Measurements from ENCODE around the gene SRGAP3.

Gene SRGAP3

GRCh38 chr3:9178697-9179096 lies 70.7 kb downstream of the SRGAP3 start:
- no peaks in the 10 kb centered on the region for H3K9me3 ChIP-seq (ENCODE audit: low read length)
- H4K20me1 ChIP-seq (ENCODE audit: insufficient read depth, low read length) = no peaks in the 10 kb centered on the region
- H3K27me3 ChIP-seq (ENCODE audit: insufficient read depth, low read length) = no peaks in the 10 kb centered on the region
- no peak overlapping the region for H3K9ac ChIP-seq (ENCODE audit: low read length)
- no peak overlapping the region for H2AFZ ChIP-seq (ENCODE audit: low read length)
- no peak overlapping the region for H3K27ac ChIP-seq (ENCODE audit: low read depth, low read length, poor library complexity, severe bottlenecking)
- no peaks in the 10 kb centered on the region for H3F3A ChIP-seq (ENCODE audit: insufficient read depth, low read length)
- H3K4me3 ChIP-seq (ENCODE audit: low read depth, low read length, poor library complexity, severe bottlenecking) = no peak overlapping the region
- no peaks in the 10 kb centered on the region for H3K9me2 ChIP-seq (ENCODE audit: low read depth, low read length)
- no peak overlapping the region for H3K4me2 ChIP-seq (ENCODE audit: low read length)
- no peak for TF ChIP-seq CTCF (IDR thresholded peaks at IDR 0.05; ENCODE audit: low read length)
- no peak for TF ChIP-seq EZH2 (IDR thresholded peaks at IDR 0.05; ENCODE audit: borderline replicate concordance, low read length)
- H3K4me1 ChIP-seq (ENCODE audit: insufficient read depth, low read length, severe bottlenecking) = no peaks in the 10 kb centered on the region
- H3K79me2 ChIP-seq (ENCODE audit: insufficient read depth, low read length) = no peaks in the 10 kb centered on the region
- H3K36me3 ChIP-seq (ENCODE audit: insufficient read depth, low read length) = no peaks in the 10 kb centered on the region

DNA sequence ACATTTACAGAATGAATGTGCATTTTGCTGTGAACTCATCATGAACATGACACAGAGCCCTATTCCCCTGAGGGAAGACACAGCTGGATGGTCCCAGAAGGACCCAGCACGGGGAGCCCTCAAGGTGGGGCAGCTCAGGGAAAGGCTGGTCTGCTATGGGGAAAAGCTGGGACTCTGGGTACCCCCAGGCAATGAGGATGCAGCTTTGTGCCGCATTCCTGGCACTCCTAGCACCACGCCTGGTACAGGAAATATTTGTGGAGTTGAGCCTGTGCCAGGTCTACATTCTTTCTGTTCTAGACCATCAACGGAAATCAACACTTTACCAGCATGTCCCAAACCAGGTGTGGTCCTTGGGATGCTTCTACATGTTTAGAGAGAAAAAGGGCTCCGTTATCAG lies 74.0 kb downstream of the SRGAP3 start:
- no peak for TF ChIP-seq CTCF (IDR thresholded peaks at IDR 0.05; ENCODE audit: low read length)
- no peak for TF ChIP-seq EZH2 (IDR thresholded peaks at IDR 0.05; ENCODE audit: borderline replicate concordance, low read length)
- no peak overlapping the region for H3K4me3 ChIP-seq (ENCODE audit: low read depth, low read length, poor library complexity, severe bottlenecking)
- no peak overlapping the region for H2AFZ ChIP-seq (ENCODE audit: low read length)
- H3K27me3 ChIP-seq (ENCODE audit: insufficient read depth, low read length) = no peaks in the 10 kb centered on the region
- no peak overlapping the region for H3K27ac ChIP-seq (ENCODE audit: low read depth, low read length, poor library complexity, severe bottlenecking)
- H3K4me1 ChIP-seq (ENCODE audit: insufficient read depth, low read length, severe bottlenecking) = no peaks in the 10 kb centered on the region
- no peaks in the 10 kb centered on the region for H4K20me1 ChIP-seq (ENCODE audit: insufficient read depth, low read length)
- H3K79me2 ChIP-seq (ENCODE audit: insufficient read depth, low read length) = no peaks in the 10 kb centered on the region
- no peaks in the 10 kb centered on the region for H3F3A ChIP-seq (ENCODE audit: insufficient read depth, low read length)
- no peaks in the 10 kb centered on the region for H3K36me3 ChIP-seq (ENCODE audit: insufficient read depth, low read length)
- H3K4me2 ChIP-seq (ENCODE audit: low read length) = no peak overlapping the region
- H3K9ac ChIP-seq (ENCODE audit: low read length) = no peak overlapping the region
- no peaks in the 10 kb centered on the region for H3K9me3 ChIP-seq (ENCODE audit: low read length)
- H3K9me2 ChIP-seq (ENCODE audit: low read depth, low read length) = no peaks in the 10 kb centered on the region

- H3K4me1 ChIP-seq (ENCODE audit: insufficient read depth, low read length, severe bottlenecking) = no peaks in the 10 kb centered on the region
- no peak overlapping the region for H3K27ac ChIP-seq (ENCODE audit: low read depth, low read length, poor library complexity, severe bottlenecking)
- no peak overlapping the region for H3K4me3 ChIP-seq (ENCODE audit: low read depth, low read length, poor library complexity, severe bottlenecking)
- no peak overlapping the region for H3K9ac ChIP-seq (ENCODE audit: low read length)
- H2AFZ ChIP-seq (ENCODE audit: low read length) = no peak overlapping the region
- no peaks in the 10 kb centered on the region for H3K9me2 ChIP-seq (ENCODE audit: low read depth, low read length)
- no peaks in the 10 kb centered on the region for H3K9me3 ChIP-seq (ENCODE audit: low read length)
- no peak for TF ChIP-seq EZH2 (IDR thresholded peaks at IDR 0.05; ENCODE audit: borderline replicate concordance, low read length)
- H3K79me2 ChIP-seq (ENCODE audit: insufficient read depth, low read length) = no peaks in the 10 kb centered on the region
- no peaks in the 10 kb centered on the region for H4K20me1 ChIP-seq (ENCODE audit: insufficient read depth, low read length)
- H3K36me3 ChIP-seq (ENCODE audit: insufficient read depth, low read length) = no peaks in the 10 kb centered on the region
- no peaks in the 10 kb centered on the region for H3F3A ChIP-seq (ENCODE audit: insufficient read depth, low read length)
- H3K27me3 ChIP-seq (ENCODE audit: insufficient read depth, low read length) = no peaks in the 10 kb centered on the region
- H3K4me2 ChIP-seq (ENCODE audit: low read length) = no peak overlapping the region
These were observed 76.0 kb downstream of the SRGAP3 start for GRCh38 chr3:9173445-9173844.

DNA sequence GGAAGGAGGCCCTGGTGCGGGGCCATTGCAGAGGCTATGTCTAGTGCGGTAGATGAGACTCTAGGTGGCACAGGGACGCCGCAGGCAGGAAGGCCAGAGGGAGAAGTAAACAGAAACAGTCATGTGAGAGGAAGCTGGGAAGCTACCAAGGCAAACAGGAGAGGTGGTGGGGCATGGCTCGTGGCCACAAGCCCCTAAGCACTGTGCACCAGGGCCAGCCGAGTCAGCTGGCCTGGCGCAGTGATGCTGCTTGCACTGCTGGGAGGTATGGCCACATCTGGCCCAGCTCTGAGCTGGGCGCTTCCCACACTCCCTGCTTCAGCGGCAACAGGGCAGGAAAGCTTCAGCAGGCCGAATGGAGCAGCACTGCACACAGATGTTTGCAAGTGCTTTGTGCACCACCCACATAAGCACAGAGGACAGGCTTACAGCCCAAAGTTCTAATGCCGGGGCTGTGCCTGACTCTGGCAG lies 76.6 kb downstream of the SRGAP3 start:
- Histone ChIP-seq H2AFZ (ENCODE audit: low read length) (no peak overlapping the region), H3K9me3 (ENCODE audit: low read length) (no peaks in the 10 kb centered on the region), H3F3A (ENCODE audit: insufficient read depth, low read length) (no peaks in the 10 kb centered on the region), H3K36me3 (ENCODE audit: insufficient read depth, low read length) (no peaks in the 10 kb centered on the region), H3K4me3 (ENCODE audit: low read depth, low read length, poor library complexity, severe bottlenecking) (no peak overlapping the region), H3K27ac (ENCODE audit: low read depth, low read length, poor library complexity, severe bottlenecking) (no peak overlapping the region), H3K4me2 (ENCODE audit: low read length) (no peak overlapping the region), H3K4me1 (ENCODE audit: insufficient read depth, low read length, severe bottlenecking) (no peaks in the 10 kb centered on the region), H4K20me1 (ENCODE audit: insufficient read depth, low read length) (no peaks in the 10 kb centered on the region), H3K9me2 (ENCODE audit: low read depth, low read length) (no peaks in the 10 kb centered on the region), H3K9ac (ENCODE audit: low read length) (no peak overlapping the region), H3K79me2 (ENCODE audit: insufficient read depth, low read length) (no peaks in the 10 kb centered on the region), H3K27me3 (ENCODE audit: insufficient read depth, low read length) (no peaks in the 10 kb centered on the region)
- no peak for TF ChIP-seq CTCF (IDR thresholded peaks at IDR 0.05; ENCODE audit: low read length)
- no peak for TF ChIP-seq EZH2 (IDR thresholded peaks at IDR 0.05; ENCODE audit: borderline replicate concordance, low read length)
